Measurements from ENCODE around the gene RNF207.

Gene RNF207

GRCh38 chr1:6267686-6268322 lies 61.9 kb downstream of the RNF207 start:
- TF ChIP-seq SPI1 (IDR thresholded peaks at IDR 0.05; ENCODE audit: borderline replicate concordance, low read depth): no peak
- TF ChIP-seq, protein P1, sequence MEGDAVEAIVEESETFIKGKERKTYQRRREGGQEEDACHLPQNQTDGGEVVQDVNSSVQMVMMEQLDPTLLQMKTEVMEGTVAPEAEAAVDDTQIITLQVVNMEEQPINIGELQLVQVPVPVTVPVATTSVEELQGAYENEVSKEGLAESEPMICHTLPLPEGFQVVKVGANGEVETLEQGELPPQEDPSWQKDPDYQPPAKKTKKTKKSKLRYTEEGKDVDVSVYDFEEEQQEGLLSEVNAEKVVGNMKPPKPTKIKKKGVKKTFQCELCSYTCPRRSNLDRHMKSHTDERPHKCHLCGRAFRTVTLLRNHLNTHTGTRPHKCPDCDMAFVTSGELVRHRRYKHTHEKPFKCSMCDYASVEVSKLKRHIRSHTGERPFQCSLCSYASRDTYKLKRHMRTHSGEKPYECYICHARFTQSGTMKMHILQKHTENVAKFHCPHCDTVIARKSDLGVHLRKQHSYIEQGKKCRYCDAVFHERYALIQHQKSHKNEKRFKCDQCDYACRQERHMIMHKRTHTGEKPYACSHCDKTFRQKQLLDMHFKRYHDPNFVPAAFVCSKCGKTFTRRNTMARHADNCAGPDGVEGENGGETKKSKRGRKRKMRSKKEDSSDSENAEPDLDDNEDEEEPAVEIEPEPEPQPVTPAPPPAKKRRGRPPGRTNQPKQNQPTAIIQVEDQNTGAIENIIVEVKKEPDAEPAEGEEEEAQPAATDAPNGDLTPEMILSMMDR (IDR thresholded peaks at IDR 0.05; ENCODE audit: insufficient read depth, low read length): no peak
- TF ChIP-seq, protein P2, sequence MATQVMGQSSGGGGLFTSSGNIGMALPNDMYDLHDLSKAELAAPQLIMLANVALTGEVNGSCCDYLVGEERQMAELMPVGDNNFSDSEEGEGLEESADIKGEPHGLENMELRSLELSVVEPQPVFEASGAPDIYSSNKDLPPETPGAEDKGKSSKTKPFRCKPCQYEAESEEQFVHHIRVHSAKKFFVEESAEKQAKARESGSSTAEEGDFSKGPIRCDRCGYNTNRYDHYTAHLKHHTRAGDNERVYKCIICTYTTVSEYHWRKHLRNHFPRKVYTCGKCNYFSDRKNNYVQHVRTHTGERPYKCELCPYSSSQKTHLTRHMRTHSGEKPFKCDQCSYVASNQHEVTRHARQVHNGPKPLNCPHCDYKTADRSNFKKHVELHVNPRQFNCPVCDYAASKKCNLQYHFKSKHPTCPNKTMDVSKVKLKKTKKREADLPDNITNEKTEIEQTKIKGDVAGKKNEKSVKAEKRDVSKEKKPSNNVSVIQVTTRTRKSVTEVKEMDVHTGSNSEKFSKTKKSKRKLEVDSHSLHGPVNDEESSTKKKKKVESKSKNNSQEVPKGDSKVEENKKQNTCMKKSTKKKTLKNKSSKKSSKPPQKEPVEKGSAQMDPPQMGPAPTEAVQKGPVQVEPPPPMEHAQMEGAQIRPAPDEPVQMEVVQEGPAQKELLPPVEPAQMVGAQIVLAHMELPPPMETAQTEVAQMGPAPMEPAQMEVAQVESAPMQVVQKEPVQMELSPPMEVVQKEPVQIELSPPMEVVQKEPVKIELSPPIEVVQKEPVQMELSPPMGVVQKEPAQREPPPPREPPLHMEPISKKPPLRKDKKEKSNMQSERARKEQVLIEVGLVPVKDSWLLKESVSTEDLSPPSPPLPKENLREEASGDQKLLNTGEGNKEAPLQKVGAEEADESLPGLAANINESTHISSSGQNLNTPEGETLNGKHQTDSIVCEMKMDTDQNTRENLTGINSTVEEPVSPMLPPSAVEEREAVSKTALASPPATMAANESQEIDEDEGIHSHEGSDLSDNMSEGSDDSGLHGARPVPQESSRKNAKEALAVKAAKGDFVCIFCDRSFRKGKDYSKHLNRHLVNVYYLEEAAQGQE (IDR thresholded peaks at IDR 0.05; ENCODE audit: insufficient replicate concordance, low read depth): no peak
- no peak for TF ChIP-seq GABPA (IDR thresholded peaks at IDR 0.05; ENCODE audit: low read depth)
- no peak for TF ChIP-seq POLR2AphosphoS5 (IDR thresholded peaks at IDR 0.05; ENCODE audit: low read depth)
- no peaks in the 10 kb centered on the region for H3K27me3 ChIP-seq (ENCODE audit: insufficient read depth, poor library complexity, severe bottlenecking)
- no peak overlapping the region for H3K27ac ChIP-seq (replicated peaks)
- H3K4me3 ChIP-seq (replicated peaks; ENCODE audit: insufficient read depth, low read length): no peak overlapping the region
- DNase-seq (ENCODE audit: low read depth in 1 of 2, low spot score in 1 of 2): no peak

GRCh38 chr1:6268415-6268814 lies 62.5 kb downstream of the RNF207 start:
- Histone ChIP-seq H3K4me3 (replicated peaks; ENCODE audit: insufficient read depth, low read length) (no peak overlapping the region), H3K27me3 (ENCODE audit: insufficient read depth, poor library complexity, severe bottlenecking) (no peaks in the 10 kb centered on the region), H3K27ac (replicated peaks) (no peak overlapping the region)
- DNase-seq (ENCODE audit: low read depth in 1 of 2, low spot score in 1 of 2): no peak
- no peak for TF ChIP-seq SPI1 (IDR thresholded peaks at IDR 0.05; ENCODE audit: borderline replicate concordance, low read depth)
- TF ChIP-seq GABPA (IDR thresholded peaks at IDR 0.05; ENCODE audit: low read depth): no peak
- TF ChIP-seq, protein P1 (IDR thresholded peaks at IDR 0.05; ENCODE audit: insufficient read depth, low read length): no peak
- no peak for TF ChIP-seq POLR2AphosphoS5 (IDR thresholded peaks at IDR 0.05; ENCODE audit: low read depth)
- TF ChIP-seq, protein P2 (IDR thresholded peaks at IDR 0.05; ENCODE audit: insufficient replicate concordance, low read depth): no peak

DNA sequence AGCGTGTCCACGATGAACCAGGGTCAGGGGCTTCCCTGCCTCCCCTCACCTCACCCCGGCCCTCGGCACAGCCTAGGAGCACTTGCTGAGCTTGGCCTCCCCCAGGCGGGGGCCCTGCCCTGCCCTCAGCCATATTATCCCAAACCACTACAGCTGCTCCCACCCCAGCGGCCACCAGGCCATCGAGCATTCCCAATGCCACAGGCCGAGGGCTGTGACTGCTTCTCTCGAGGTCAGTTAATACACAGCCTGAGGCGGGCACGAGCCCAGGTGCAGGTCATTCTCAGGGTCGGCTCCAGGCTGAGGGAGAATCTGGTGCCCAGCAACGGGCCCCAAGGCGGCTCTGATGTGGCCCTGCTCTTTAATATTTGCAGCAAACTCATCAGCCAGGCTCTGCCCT lies 63.4 kb downstream of the RNF207 start:
- Histone ChIP-seq H3K4me3 (replicated peaks; ENCODE audit: insufficient read depth, low read length) (no peak overlapping the region), H3K27ac (replicated peaks) (no peak overlapping the region), H3K27me3 (ENCODE audit: insufficient read depth, poor library complexity, severe bottlenecking) (no peaks in the 10 kb centered on the region)
- no peak for TF ChIP-seq SPI1 (IDR thresholded peaks at IDR 0.05; ENCODE audit: borderline replicate concordance, low read depth)
- TF ChIP-seq, protein P2 (IDR thresholded peaks at IDR 0.05; ENCODE audit: insufficient replicate concordance, low read depth): no peak
- no peak for TF ChIP-seq POLR2AphosphoS5 (IDR thresholded peaks at IDR 0.05; ENCODE audit: low read depth)
- no peak for TF ChIP-seq GABPA (IDR thresholded peaks at IDR 0.05; ENCODE audit: low read depth)
- TF ChIP-seq, protein P1 (IDR thresholded peaks at IDR 0.05; ENCODE audit: insufficient read depth, low read length): no peak
- no peak for DNase-seq (ENCODE audit: low read depth in 1 of 2, low spot score in 1 of 2)
